ENCODE measurements around the gene PTGER1. TPM values are rescaled to one million over a fixed set of nuclear protein-coding genes. Genes with fewer than 3 reads are reported as not detected.

PTGER1 gene
- total RNA-seq, result not detected in 2 replicates

GRCh38 chr19:14475251-14476073 lies at the start of gene PTGER1:
Gene PTGER1, minus strand, starts transcription at chr19:14475354. Its CDS starts 1,034 bp downstream, at chr19:14474320.
- no peak for TF ChIP-seq CTCF (IDR thresholded peaks at IDR 0.05)
- intact Hi-C loops (cut with micrococcal nuclease), result loop anchor here (10.0 kb wide), 1 partner anchor 401 kb away; the partner anchor contains the start of gene MISP3
- Mint-ChIP-seq H3K36me3 (ENCODE audit: low read depth) (peaks cover 10% of the 10 kb centered on the region), H3K4me1 (peaks cover 25% of the 10 kb centered on the region), H3K4me3 (no peak within 1 kb of the TSS), H3K27me3 (peaks cover 28% of the 10 kb centered on the region), H3K9me3 (no peaks in the 10 kb centered on the region), H3K27ac (no peak within 1 kb of the TSS)
- POLR2A ChIA-PET, result no interaction called here
- no peak for DNase-seq
- ATAC-seq (ENCODE audit: low read depth), result no peak
- CTCF ChIA-PET, result no interaction called here

GRCh38 chr19:14520543-14520942 lies 45.4 kb upstream of the PTGER1 start:
- CTCF ChIA-PET, result no interaction called here

GRCh38 chr19:14519860-14520407 lies 44.8 kb upstream of the PTGER1 start:
- Mint-ChIP-seq H3K27ac (peak overlapping the region; percentile 93), H3K27me3 (no peaks in the 10 kb centered on the region), H3K4me3 (peak overlapping the region; percentile 91), H3K36me3 (ENCODE audit: low read depth) (peaks cover 28% of the 10 kb centered on the region), H3K9me3 (no peaks in the 10 kb centered on the region), H3K4me1 (peaks cover 69% of the 10 kb centered on the region)
- DNase-seq (no peak), ATAC-seq (ENCODE audit: low read depth) (no peak)
- TF ChIP-seq CTCF (IDR thresholded peaks at IDR 0.05), result no peak
- ChIA-PET CTCF (no interaction called here), POLR2A (interaction anchor here (0.6 to 3.3 kb wide), 2 partner anchors 10 to 1347 kb away, joined by 3 to 31 read pairs; partner anchors contain the start of gene TECR)
- intact Hi-C loops (cut with micrococcal nuclease), result loop anchor here (2.0 kb wide), 1 partner anchor 23 kb away; the partner anchor contains the start of gene GIPC1

More at GRCh38 chr19:14520543-14520942, 45.4 kb upstream of the PTGER1 start:
- DNase-seq (no peak), ATAC-seq (ENCODE audit: low read depth) (no peak)
- Mint-ChIP-seq H3K27me3 (no peaks in the 10 kb centered on the region), H3K4me1 (peaks cover 63% of the 10 kb centered on the region), H3K9me3 (no peaks in the 10 kb centered on the region), H3K4me3 (no peak overlapping the region), H3K36me3 (ENCODE audit: low read depth) (peaks cover 22% of the 10 kb centered on the region), H3K27ac (peak overlapping the region; percentile 93)
- intact Hi-C loops (cut with micrococcal nuclease), result no loop called here
- no peak for TF ChIP-seq CTCF (IDR thresholded peaks at IDR 0.05)
- POLR2A ChIA-PET, result interaction anchor here (0.6 to 0.7 kb wide), 2 partner anchors 60 to 1395 kb away, joined by 3 to 4 read pairs; no protein-coding TSS in a partner anchor

GRCh38 chr19:14519245-14519859 lies 44.2 kb upstream of the PTGER1 start:
- DNase-seq (no peak), ATAC-seq (ENCODE audit: low read depth) (no peak)
- Mint-ChIP-seq H3K27ac (peak overlapping the region; percentile 93), H3K27me3 (no peaks in the 10 kb centered on the region), H3K4me1 (peaks cover 74% of the 10 kb centered on the region), H3K36me3 (ENCODE audit: low read depth) (peaks cover 34% of the 10 kb centered on the region), H3K9me3 (no peaks in the 10 kb centered on the region), H3K4me3 (peak overlapping the region; percentile 91)
- ChIA-PET POLR2A (interaction anchor here (0.6 to 3.3 kb wide), 5 partner anchors 8 to 1346 kb away, joined by 3 to 31 read pairs (median 6); partner anchors contain the start of gene TECR), CTCF (no interaction called here)
- intact Hi-C loops (cut with micrococcal nuclease), result loop anchor here (2.0 kb wide), 1 partner anchor 23 kb away; the partner anchor contains the start of gene GIPC1
- no peak for TF ChIP-seq CTCF (IDR thresholded peaks at IDR 0.05)
